Fibroblast of skin of right biceps (primary cell): Measurements from ENCODE around the gene CLEC2L.
"Not testable (repeated sequence)": the region's sequence is repeated elsewhere in the genome, so short reads cannot be mapped to it uniquely, and the experiment has no call there.

Experiments
- DNase-seq: peaks from one replicate; pipeline ENCODE4 v3.0.0-alpha.2; 2013

Gene CLEC2L

DNA sequence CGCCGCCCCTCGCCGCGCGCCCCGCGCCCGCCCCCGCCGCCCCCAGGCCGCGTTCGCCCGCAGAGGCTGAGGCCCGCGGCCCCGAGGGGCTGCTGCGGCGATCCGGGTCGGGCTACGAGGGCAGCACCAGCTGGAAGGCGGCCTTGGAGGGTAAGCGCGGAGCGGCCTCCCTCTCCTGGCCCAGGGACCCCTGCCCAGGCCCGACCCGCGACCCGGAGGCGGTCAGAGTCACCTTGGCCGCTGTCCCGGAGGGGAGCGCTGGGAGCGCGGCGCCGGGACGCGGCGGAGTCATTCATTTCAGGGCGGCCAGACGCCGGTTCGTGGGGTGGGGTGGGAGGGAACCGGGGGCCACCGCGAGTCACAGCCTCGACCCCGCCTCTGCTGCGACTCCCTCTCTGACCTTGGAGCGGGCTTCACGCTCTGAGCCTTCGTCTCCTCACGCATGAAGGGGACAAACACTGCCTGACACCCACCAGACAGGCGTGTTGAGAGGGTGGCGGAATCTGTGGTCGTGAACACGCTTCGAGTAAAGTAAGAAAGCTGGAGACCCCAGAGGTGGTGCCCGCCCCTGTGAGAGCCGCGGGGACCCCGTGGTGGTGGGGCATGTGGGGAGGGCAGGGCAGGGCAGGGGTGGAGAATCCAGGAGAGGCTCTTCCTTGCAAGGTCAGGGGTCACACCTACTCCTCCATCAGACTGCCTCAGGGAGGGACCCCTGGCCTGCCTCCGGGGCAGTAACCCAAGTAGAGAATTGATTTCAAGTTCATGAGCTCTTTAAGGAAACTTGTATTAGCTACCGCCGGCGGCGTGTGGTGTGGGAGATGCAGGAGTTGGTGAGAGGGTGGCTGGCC, 707 bp downstream of the CLEC2L start:
- no peak for DNase-seq

DNA sequence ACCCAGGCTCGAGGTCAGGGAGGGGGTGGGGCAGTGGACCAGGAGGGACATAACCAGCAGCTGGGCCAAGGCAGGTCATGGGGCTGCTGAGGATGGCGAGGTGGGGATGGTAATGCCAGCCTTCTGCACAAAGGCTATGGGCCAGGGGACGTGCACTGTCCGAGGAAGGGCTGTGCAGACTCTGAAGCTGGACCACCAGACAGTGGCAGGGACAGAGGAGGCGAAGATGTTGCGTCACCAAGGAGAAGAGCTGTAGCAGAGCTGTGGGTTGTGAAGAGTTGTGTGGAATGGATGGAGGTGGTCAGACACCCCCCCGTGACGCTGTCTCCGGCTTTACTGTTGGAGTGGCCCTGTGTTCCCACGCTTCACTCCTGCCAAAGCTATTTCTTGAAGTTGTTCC, 1.8 kb downstream of the CLEC2L start:
- no peak for DNase-seq

DNA sequence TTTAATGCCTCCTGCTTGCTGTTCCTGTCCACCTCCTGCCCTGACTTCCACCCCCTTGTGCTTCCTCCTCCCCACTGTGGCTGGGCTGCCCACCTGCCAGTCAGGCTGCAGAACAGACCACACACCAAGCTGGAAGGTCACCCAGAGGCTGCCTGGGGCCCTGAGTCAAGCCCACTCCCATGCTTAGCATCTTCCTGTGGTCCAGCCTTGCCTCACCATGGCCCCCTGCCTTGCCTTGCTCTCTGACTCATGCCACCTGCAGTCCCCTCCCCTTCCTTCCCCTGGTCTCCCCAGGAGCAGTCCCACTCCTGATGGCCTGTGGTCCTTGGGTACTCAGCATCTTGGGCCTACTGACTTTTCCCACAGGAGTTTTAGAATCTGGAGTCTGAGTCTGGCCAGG, 2.3 kb downstream of the CLEC2L start:
- no peak for DNase-seq

DNA sequence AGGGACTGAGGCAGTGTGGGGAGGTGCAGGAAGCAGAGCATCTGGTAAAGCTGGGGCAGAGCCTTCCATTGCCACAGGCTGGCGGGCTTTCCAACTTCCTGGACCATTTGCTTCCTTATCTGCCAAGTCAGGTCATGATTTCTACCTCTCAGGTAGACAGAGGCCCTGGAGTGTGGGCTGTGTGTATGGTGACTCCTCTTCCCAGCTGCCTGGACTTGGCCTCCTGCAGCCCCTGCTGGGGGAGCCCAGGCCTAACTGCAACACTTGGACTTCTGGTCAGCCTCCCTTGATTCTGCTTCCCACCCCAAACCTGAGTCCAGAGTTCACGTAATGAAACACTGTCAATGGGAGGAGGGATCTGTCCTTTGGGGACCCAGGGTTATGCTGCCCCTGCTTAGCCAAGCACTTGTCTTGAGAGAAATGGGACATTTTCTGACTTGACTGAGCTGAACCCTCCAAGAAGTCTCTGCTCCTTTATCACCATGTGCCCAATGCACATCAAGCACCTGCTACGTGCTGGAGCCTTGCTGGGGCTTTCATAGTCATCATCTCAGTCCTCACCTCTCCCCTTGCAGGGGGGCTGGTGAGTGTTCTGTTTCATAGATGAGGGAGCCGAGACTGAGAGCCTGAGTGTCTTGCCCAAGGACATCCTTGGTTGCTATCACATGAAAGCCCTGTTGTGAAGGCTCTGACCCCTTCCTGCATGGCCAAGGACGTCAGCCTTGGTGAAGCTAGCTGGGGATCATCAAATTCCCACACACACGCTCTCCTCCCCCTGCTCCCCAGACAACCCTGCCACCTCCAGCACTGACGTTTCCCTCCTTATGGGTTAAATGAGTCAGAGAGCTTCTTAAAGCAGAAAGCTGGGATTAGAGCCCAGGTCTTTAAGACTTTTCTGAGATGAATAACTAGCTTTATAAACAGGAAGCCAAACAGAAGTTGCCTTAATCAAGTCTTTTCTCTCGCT, 3.4 kb downstream of the CLEC2L start:
- DNase-seq, result peak; percentile 89

DNA sequence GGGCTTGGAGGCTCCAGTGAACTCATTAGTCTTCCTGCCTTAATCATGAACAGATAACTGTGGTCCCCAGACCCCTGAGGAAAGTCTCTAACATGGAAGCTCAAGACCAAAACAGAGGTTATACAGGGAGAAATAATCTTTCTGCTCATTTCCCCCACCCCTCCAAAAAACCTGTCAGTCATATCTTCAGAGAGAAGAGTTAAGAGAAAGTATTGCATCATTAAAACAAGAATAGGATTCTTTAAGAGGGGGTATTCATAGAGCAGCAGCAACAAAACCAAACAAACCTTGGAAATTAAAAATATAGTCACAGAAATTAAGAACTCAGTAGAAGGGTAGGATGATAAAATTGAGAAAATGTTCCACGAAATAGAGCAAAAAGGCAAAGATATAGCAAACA, 7.6 kb downstream of the CLEC2L start:
- no peak for DNase-seq

DNA sequence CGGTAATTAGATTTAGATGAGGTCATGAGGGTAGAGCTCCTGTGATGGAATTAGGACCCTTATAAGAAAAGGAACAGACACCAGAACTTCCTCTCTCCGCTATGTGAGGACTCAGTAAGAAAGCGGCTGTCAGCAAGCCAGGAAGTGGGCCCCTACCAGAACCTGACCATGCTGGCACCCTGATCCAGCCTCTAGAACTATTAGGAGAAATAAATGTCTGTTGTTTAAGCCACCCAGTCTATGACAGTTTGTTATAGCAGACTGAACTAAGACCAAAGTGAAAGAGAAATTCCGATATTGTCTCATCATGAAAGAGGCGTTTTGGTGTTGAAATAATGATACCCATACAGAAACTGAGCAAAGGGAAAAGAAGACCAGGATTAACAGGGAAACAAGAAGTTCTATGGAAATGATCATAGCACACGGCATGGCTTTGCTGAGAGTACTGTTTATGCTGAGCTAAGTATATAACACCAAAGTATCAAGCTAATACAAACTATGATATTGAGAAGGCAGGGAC, 9.2 kb downstream of the CLEC2L start:
- no peak for DNase-seq

DNA sequence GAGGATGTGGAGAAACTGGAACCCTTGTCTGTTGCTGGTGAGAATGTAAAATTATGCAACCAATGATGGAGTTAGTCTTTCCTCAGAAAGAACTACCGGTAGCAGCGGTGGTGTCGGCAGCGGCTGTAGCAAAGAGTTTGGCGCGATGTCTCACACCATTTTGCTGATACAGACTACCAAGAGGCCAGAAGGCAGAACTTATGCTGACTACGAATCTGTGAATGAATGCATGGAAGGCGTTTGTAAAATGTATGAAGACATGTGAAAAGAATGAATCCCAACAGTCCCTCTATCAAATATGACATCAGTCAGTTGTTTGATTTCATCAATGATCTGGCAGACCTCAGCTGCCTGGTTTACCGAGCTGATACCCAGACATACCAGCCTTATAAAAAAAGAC, 10.6 kb downstream of the CLEC2L start:
- DNase-seq, result no peak

DNA sequence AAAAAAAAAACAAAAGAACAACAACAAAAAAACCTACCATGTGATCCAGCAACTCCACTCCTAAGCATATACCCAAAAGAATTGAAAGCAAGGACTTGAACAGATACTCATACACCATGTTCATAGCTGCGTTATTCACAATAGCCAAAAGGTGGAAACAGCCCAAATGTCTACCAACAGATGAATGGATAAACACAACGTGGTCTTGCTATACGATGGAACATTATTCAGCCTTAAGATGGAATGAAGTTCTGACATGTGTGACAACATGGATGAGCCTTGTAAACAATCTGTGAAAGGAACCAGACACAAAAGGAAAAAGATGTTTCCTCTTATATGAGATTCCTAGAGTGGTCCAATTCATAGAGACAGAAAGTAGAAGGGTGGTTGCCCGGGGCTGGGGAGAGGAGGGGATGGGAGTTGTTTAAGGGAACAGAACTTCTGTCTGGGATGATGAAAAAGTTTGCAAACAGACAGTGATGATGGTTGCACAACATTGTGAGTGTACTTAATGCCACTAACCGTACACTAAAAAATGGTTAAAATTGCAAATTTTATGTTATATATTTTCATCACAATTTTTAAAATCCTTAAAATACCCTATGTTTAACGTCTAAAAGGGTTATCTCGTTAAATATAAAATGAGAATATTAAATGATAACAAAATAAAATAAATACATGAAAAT, 11.6 kb downstream of the CLEC2L start:
- no peak for DNase-seq

DNA sequence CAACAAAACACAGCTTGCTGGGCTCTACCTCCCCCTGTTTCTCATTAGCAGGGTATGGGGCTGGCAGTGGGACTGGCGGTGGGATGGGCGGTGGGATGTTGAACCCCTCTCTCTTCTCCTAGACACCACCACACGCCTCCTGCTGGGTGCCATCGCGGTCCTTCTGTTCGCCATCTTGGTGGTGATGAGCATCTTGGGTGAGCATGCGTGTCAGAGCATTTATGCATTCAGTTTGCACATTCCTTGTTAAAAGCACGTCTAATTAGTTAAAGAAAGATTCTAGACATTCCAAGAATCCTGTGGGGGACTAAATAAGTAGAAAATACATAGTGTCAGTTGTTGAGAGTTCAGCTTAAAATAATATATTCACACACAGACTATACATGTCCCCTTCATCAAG, 12.7 kb downstream of the CLEC2L start:
- DNase-seq, result no peak

DNA sequence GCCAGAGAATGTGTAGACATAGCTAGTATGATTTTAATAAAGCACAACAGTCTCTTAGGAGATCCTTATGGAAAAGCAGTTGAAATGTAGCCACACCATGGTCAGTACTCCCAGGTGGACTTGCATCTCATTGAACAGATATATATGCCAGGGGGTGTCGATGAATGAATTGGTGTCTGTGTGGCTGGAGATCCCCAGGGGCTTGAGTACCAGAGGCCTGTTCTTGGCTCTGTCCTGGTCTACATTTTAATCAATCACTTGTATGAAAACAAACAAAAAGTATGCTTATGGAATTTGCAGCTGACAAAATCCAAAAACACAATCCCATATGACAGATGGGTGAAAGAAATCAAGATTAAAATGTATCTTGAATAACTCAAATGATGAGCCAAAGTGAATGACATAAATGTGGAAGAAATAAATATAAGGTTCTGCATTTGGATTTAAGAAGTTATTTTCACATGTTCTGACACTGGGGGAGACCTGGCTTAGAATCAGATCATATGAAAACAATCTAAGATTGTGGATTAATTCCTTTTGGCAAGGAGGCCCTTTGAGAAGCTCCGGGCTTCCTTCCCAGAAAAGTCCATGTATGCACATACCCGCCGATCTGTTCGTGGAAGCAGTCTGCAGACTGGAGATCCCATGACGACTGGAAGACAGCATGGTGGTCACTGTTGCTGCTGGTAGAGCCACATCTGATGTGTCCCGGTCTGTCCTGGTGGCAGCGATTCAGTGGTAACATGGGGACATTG, 15.6 kb downstream of the CLEC2L start:
- no peak for DNase-seq

DNA sequence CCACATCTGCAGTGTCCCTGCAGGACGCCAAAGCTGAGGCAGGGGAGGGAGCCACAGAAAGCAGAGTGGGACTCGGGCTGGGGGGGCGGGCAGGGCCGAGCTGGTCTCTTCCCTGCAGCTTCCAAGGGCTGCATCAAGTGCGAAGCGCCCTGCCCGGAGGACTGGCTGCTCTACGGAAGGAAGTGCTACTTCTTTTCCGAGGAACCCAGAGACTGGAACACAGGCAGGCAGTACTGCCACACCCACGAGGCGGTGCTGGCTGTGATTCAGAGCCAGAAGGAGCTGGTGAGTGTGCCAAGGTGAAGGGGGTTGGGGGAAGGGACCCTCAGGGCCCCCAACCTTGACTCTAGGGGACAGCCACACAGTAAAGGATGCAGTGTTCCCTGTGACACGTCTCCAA, 16.7 kb downstream of the CLEC2L start:
- DNase-seq, result no peak

DNA sequence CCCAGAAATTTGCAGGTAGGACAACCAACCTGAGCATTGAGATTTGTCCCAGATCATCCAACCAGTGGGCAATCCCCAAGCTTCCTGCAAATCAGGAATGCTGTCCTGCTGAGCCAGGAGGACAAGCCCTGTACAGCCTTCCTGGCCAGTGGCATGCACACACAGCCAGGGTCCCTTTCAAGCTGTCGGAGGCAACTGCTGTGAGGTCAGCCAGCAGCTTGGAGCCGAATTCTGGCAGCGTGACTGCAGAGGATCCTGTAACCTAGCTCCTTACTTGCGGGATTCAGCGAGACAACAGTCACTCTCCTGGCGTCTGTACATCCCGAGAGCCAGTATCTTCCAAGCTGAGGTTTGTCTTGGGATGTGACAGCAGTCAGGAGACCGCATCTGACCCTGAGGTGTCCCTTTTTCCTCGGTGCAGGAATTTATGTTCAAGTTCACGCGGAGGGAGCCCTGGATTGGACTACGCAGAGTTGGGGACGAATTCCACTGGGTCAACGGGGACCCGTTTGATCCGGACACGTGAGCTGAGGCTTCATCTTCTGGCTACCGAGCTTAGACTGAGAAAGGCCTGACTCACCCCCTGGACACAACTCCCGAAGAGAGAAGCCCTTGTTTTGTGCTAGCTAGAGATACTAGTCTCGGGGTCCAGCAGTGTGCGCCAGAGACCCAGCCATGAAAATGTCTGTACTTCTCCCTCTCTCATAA, 18.3 kb downstream of the CLEC2L start:
- no peak for DNase-seq

DNA sequence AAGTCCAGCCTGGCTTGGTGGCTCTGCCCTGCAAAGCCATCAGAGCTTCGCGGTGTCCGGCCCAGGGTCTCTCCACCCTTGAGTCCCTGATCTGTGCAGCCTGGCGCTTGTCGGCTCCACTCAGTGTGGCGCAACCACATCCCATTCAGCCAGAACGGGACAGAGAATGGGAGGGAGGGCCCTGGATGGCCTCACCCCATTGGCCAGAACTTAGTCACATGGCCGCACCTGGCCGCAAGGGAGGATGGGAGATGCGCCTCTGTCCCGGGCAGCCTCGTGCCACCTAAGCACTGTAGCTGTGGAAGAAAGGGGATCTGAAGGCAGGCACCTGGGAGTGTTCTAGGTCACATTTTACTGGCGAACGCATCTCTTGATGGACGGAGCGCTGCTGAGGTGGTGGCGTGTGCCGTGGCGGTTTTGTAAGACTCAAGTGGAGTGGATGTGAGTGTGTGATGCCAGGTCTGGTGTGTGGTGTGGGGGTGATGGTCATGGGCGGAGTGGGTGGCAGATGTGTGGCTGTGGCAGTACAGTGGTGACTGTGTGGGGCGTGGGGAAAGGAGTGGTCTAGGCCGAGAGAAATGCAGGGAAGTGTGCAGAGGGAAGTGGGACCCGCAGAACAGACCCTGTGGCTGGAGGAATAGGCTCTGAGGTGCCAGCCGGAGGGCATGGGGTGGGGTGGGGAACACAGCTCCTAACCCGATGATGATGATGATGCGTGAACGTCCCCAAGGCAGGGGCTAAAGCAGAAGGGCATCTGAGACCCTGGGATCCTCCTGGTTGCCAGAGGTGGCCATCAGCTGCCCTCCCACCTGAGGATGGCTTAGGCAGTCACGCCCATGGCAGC, 19.0 kb downstream of the CLEC2L start:
- no peak for DNase-seq

DNA sequence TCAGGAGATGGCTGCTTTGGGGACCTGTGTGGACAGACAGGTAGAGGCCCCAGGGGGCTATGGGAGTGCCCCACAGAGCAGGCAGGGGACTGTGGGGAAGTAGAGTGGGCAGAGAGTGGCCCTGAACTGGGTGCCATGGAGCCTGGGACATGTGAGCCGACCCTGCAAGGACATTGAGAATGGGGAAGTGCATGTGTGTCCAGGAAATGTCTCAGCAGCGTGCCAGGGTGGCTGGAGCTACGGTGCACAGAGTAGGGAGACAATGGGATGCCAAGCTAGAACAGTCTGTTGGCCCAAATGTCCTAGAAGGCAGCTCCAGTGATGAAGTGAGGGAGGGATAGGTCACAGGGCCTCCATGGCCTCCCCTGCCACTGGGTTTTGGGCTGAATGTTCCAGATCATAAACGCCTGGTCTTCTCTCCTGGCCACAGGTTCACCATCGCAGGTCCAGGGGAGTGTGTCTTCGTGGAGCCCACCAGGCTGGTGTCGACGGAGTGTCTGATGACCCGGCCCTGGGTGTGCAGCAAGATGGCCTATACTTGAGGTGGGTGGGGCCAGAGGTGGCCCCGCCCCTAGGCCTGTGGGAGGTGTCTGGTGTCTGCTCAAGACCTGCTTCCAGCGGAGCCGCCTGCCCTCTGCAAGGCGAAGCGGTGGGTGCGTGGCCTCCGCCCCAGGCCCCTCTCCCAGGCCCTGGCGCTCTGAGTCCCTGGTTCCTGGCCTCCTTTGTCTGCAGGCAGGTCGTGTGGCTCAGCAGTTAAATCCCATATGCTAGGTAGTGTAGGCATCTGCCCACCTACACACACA, 20.5 kb downstream of the CLEC2L start:
- DNase-seq, result no peak

DNA sequence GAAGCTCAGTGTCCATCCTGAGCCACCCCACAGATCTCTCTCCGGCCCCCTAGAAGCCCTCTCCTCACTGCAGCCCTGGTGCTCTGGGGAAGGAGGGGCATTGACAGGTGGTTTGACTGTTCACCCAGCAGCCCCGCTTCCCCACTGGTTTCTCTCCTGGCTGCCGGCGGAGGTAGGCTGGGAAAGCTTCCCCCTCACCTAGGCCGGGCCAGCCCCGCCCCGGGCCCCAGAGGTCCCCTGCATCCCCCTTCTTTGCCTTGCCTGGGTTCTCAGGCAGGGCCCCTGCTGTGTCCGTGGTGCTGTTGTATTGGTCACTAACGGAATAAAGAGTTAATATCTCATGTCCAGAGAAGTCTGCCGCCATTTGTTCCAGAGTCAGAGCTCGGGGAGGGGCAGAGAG, 21.2 kb downstream of the CLEC2L start:
- no peak for DNase-seq

DNA sequence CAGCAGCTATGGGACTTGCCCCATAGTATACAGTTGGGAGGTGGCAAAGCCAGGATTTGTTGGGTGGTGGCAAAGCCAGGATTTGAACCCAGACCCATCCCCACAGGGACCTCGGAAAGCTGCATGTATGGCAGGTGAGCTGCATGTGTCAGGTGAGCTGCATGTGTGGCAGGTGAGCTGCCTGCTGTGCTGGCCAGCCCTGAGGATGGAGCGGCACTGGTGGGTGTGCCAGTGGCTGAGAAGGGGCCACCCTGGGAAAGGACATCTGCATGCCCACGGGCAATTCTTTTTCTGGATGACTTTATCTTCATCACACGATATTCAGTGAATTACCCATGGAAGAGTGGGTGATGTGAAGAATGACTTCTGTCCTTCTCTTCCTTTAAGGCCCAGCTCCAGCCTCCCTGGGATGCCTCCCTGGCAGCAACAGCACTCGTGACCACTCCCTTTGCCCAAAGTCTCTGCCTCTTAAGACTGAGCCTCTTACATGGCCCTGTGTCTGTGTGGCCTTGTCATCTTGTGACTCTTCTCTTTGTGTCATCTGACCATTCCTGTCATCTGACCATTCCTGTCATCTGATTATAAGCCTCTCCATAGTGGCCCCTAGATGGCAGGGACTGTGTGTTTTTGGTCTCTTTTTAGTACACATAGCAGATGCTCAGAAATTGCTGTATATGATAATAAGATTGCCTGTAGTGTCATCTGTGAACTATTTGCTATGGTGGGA, 25.0 kb downstream of the CLEC2L start:
- DNase-seq, result no peak

DNA sequence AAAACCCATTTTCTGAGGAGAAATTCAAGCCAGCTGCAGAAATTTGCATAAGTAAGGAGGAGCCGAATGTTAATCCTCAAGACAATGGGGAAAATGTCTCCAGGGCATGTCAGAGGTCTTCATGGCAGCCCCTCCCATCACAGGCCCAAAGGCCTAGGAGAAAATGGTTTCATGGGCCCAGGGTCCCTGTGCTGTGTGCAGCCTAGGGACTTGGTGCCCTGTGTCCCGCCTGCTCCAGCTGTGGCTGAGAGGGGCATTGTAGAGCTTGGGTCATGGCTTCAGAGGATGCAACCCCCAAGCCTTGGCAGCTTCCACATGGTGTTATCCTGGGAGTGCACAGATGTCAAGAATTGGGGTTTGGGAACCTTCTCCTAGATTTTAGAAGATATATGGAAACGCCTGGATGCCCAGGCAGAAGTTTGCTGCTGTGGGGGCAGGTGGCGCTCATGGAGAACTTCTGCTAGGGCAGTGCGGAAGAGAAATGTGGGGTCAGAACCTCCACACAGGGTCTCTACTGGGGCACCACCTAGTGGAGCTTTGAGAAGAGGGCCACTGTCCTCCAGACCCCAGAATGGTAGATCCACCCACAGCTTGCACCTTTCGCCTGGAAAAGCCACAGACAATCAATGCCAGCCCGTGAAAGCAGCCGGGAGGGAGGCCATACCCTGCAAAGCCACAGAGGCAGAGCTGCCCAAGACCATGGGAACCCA, 30.7 kb downstream of the CLEC2L start:
- DNase-seq, result not testable (repeated sequence)

DNA sequence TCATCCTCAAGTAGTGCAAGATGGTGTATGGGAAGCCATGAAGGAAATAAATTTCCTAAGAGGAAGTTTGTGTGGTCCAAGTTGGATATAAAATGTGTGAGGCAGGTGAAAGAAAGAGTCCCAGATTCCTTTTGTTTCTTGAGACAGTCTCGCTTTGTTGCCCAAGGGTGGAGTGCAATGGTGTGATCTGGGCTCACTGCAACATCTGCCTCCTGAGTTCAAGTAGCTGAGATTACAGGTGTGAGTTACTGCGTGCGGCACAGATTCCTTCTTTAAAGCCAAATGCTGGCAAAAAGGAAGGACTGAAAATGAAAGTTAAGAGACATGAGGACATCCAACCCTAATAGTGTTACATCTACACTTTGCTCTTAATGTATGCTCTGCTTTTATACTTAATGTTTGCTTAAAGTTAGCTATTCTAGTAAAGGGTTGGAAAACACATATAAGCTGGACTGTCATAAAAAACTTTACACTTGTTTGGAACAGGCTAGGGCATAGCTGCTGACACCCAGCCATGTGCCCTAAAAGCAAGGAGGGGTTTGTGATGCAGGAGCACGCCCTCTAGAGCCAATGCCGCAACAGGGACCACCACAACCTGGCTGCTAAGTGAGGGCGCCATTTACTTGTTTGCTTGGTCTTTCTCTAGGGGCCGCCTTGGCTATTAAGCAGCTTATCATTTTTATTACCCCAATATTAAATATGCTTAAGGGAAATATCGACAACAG, 34.5 kb downstream of the CLEC2L start:
- DNase-seq, result no peak
